ENCODE data around the gene MCOLN1. TPM values are rescaled to one million over a fixed set of nuclear protein-coding genes. Genes with fewer than 3 reads are reported as not detected.

The MCOLN1 gene
- total RNA-seq, 2 experiments from 2014 or later, result 7.8 to 18.3 TPM

GRCh38 chr19:7554990-7555864 lies 32.8 kb downstream of the MCOLN1 start:
- Histone ChIP-seq H3K4me2 (ENCODE audit: low read length) (no peak overlapping the region), H3K4me3 (ENCODE audit: low read depth, low read length, poor library complexity, severe bottlenecking) (no peak overlapping the region), H3K4me1 (ENCODE audit: insufficient read depth, low read length, poor library complexity, severe bottlenecking) (no peaks in the 10 kb centered on the region), H3K27ac (ENCODE audit: low read depth, low read length, poor library complexity, severe bottlenecking) (no peak overlapping the region), H2AFZ (ENCODE audit: low read length) (no peak overlapping the region), H3K9me3 (ENCODE audit: low read length) (no peaks in the 10 kb centered on the region), H3K36me3 (ENCODE audit: insufficient read depth, low read length) (peaks cover 59% of the 10 kb centered on the region), H4K20me1 (ENCODE audit: insufficient read depth, low read length) (no peaks in the 10 kb centered on the region), H3K79me2 (ENCODE audit: insufficient read depth, low read depth, low read length) (no peaks in the 10 kb centered on the region), H3K9me2 (ENCODE audit: insufficient read depth, low read length) (no peaks in the 10 kb centered on the region)
- BruUV-seq (replicated peaks), result no TSS peak
- ChIA-PET CTCF (ENCODE audit: unreplicated experiment) (no interaction called here), POLR2A (no interaction called here)
- intact Hi-C loops (cut with micrococcal nuclease; ENCODE audit: unreplicated experiment), result no loop called here
- no peak for TF ChIP-seq CTCF (conservative IDR thresholded peaks at IDR 0.05; ENCODE audit: low read length)
- TF ChIP-seq EZH2phosphoT487 (IDR thresholded peaks at IDR 0.05; ENCODE audit: borderline replicate concordance, low read depth, low read length), result no peak
- peak; percentile 24 for DNase-seq (ENCODE audit: low spot score)

GRCh38 chr19:7556696-7557315 lies 34.4 kb downstream of the MCOLN1 start:
- no peaks in the 10 kb centered on the region for H4K20me1 ChIP-seq (ENCODE audit: insufficient read depth, low read length)
- TF ChIP-seq EZH2phosphoT487 (IDR thresholded peaks at IDR 0.05; ENCODE audit: borderline replicate concordance, low read depth, low read length) (no peak), CTCF (conservative IDR thresholded peaks at IDR 0.05; ENCODE audit: low read length) (no peak)
- no peak overlapping the region for H3K4me3 ChIP-seq (ENCODE audit: low read depth, low read length, poor library complexity, severe bottlenecking)
- H3K4me1 ChIP-seq (ENCODE audit: insufficient read depth, low read length, poor library complexity, severe bottlenecking), result no peaks in the 10 kb centered on the region
- no TSS peak for BruUV-seq (replicated peaks)
- no peak overlapping the region for H2AFZ ChIP-seq (ENCODE audit: low read length)
- DNase-seq (ENCODE audit: low spot score), result no peak
- no peaks in the 10 kb centered on the region for H3K9me2 ChIP-seq (ENCODE audit: insufficient read depth, low read length)
- H3K4me2 ChIP-seq (ENCODE audit: low read length), result no peak overlapping the region
- H3K79me2 ChIP-seq (ENCODE audit: insufficient read depth, low read depth, low read length), result no peaks in the 10 kb centered on the region
- intact Hi-C loops (cut with micrococcal nuclease; ENCODE audit: unreplicated experiment), result no loop called here
- ChIA-PET CTCF (ENCODE audit: unreplicated experiment) (interaction anchor here (0.6 kb wide), 1 partner anchor 49 kb away, joined by 3 read pairs; no protein-coding TSS in a partner anchor), POLR2A (no interaction called here)
- H3K9me3 ChIP-seq (ENCODE audit: low read length), result no peaks in the 10 kb centered on the region
- peaks cover 47% of the 10 kb centered on the region for H3K36me3 ChIP-seq (ENCODE audit: insufficient read depth, low read length)
- no peak overlapping the region for H3K27ac ChIP-seq (ENCODE audit: low read depth, low read length, poor library complexity, severe bottlenecking)

DNA sequence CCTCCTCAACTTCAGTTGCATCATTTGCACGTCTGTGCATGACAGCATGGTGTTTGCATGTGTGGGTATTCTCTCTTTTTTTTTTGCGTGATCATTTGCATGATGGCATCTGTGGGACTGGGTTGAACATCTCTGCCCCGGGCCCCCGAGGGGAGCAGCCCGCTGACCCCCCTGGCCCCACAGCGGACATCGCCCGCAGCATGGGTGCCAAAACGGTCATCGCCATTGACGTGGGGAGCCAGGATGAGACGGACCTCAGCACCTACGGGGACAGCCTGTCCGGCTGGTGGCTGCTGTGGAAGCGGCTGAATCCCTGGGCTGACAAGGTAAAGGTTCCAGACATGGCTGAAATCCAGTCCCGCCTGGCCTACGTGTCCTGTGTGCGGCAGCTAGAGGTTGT lies 36.2 kb downstream of the MCOLN1 start:
- no peaks in the 10 kb centered on the region for H3K9me3 ChIP-seq (ENCODE audit: low read length)
- no peak for DNase-seq (ENCODE audit: low spot score)
- H3K4me2 ChIP-seq (ENCODE audit: low read length), result no peak overlapping the region
- peaks cover 47% of the 10 kb centered on the region for H3K36me3 ChIP-seq (ENCODE audit: insufficient read depth, low read length)
- no TSS peak for BruUV-seq (replicated peaks)
- no peak overlapping the region for H2AFZ ChIP-seq (ENCODE audit: low read length)
- CTCF ChIA-PET (ENCODE audit: unreplicated experiment), result no interaction called here
- no peak overlapping the region for H3K4me3 ChIP-seq (ENCODE audit: low read depth, low read length, poor library complexity, severe bottlenecking)
- H3K27ac ChIP-seq (ENCODE audit: low read depth, low read length, poor library complexity, severe bottlenecking), result no peak overlapping the region
- intact Hi-C loops (cut with micrococcal nuclease; ENCODE audit: unreplicated experiment), result no loop called here
- no peaks in the 10 kb centered on the region for H3K79me2 ChIP-seq (ENCODE audit: insufficient read depth, low read depth, low read length)
- TF ChIP-seq EZH2phosphoT487 (IDR thresholded peaks at IDR 0.05; ENCODE audit: borderline replicate concordance, low read depth, low read length) (no peak), CTCF (conservative IDR thresholded peaks at IDR 0.05; ENCODE audit: low read length) (no peak)
- no peaks in the 10 kb centered on the region for H4K20me1 ChIP-seq (ENCODE audit: insufficient read depth, low read length)
- H3K4me1 ChIP-seq (ENCODE audit: insufficient read depth, low read length, poor library complexity, severe bottlenecking), result no peaks in the 10 kb centered on the region
- POLR2A ChIA-PET, result no interaction called here
- H3K9me2 ChIP-seq (ENCODE audit: insufficient read depth, low read length), result no peaks in the 10 kb centered on the region

Measured in OCI-LY7 (cell line).